Endothelial cell of umbilical vein (primary cell): ENCODE data around the gene CYB5D1. TPM values are rescaled to one million over a fixed set of nuclear protein-coding genes. Genes with fewer than 3 reads are reported as not detected.

Experiments
- BruUV-seq: library from RNA; stranded (reverse); fragments of 400-500 nt; replicated peaks from 2 replicates; lab custom pipeline; 2021; lab: Mats Ljungman, UMichigan
- CTCF ChIA-PET: fragments of 300-600, 350-600 bp; sonication (Branson Sonifier 250); formaldehyde crosslinking; loops from one replicate; lab custom pipeline; 2021; ENCODE audit warnings: antibody characterized with exemption, inconsistent platforms; lab: Charles Lee
- POLR2A ChIA-PET: fragments of 300-600, 350-600 bp; sonication (Branson Sonifier 250); formaldehyde crosslinking; loops from one replicate; lab custom pipeline; 2021; ENCODE audit warnings: antibody characterized with exemption, inconsistent platforms; lab: Charles Lee
- DNase-seq: peaks from one replicate; pipeline ENCODE4 v3.0.0-alpha.2; 2011; ENCODE audit warnings: low read depth, low spot score
- FAIRE-seq: peaks from 2 replicates; lab custom pipeline; 2011; peaks lifted over from hg19 to GRCh38; lab: Jason Lieb, UNC
- H2AFZ ChIP-seq: 2 replicates; pipeline ENCODE4 v1.6.0; 2012; ENCODE audit warnings: low read depth, low read length, control low read depth, inconsistent platforms
- H3K27ac ChIP-seq: 2 replicates; pipeline ENCODE4 v1.5.1; 2011; ENCODE audit warnings: low read depth, mild to moderate bottlenecking, control low read depth, low read length, moderate library complexity; ENCODE audit not compliant: insufficient read depth
- H3K27me3 ChIP-seq, 2 experiments: 2 replicates each; pipeline versions ENCODE4 v1.6.0 to v1.6.1; 2011; ENCODE audit warnings: low read length in 2 of 2, mixed read lengths in 1 of 2; ENCODE audit not compliant: control insufficient read depth in 2 of 2, insufficient read depth in 2 of 2
- H3K36me3 ChIP-seq, 2 experiments: 2 replicates in 1 of 2; 3 replicates in 1 of 2; pipeline ENCODE4 v1.5.1; 2011; ENCODE audit warnings: low read length in 2 of 2, mild to moderate bottlenecking in 1 of 2, moderate library complexity in 1 of 2; ENCODE audit not compliant: control insufficient read depth in 2 of 2, insufficient read depth in 2 of 2; ENCODE audit errors: extremely low read depth in 1 of 2
- H3K4me1 ChIP-seq: 3 replicates; pipeline ENCODE4 v1.5.1; 2011; ENCODE audit warnings: mild to moderate bottlenecking, low read length; ENCODE audit not compliant: control insufficient read depth, insufficient read depth; ENCODE audit errors: extremely low read depth
- H3K4me2 ChIP-seq: 2 replicates; pipeline ENCODE4 v1.6.1; 2011; ENCODE audit warnings: low read length, control low read depth, mixed read lengths; ENCODE audit not compliant: insufficient read depth
- H3K4me3 ChIP-seq, 3 experiments: fragments of 200-600 bp in 1 of 3; sonication (generic), shearing (Covaris generic) in 1 of 3; replicated peaks in 1 of 3; 2 replicates each; pipeline ENCODE4 v1.5.1; 2011 to 2016; ENCODE audit warnings: control low read depth in 3 of 3, low read length in 3 of 3, mild to moderate bottlenecking in 2 of 3, inconsistent platforms in 1 of 3, low read depth in 1 of 3, moderate library complexity in 1 of 3; ENCODE audit not compliant: insufficient read depth in 1 of 3
- H3K79me2 ChIP-seq: 2 replicates; pipeline ENCODE4 v1.6.0; 2012; ENCODE audit warnings: low read length, inconsistent platforms; ENCODE audit not compliant: control insufficient read depth, insufficient read depth
- H3K9ac ChIP-seq: replicated peaks from 2 replicates; pipeline ENCODE3; 2011; ENCODE audit warnings: low read length, control low read depth; ENCODE audit not compliant: insufficient read depth; ENCODE audit errors: extremely low read depth
- H3K9me1 ChIP-seq: replicated peaks from 3 replicates; pipeline ENCODE4 v1.6.0; 2011; ENCODE audit warnings: mild to moderate bottlenecking, low read length; ENCODE audit not compliant: control insufficient read depth, insufficient read depth; ENCODE audit errors: extremely low read depth
- H3K9me3 ChIP-seq: replicated peaks from 2 replicates; pipeline ENCODE4 v1.5.1; 2012; ENCODE audit warnings: low read length, inconsistent platforms; ENCODE audit not compliant: control insufficient read depth, insufficient read depth
- H4K20me1 ChIP-seq: replicated peaks from 2 replicates; pipeline ENCODE3; 2011; ENCODE audit warnings: mild to moderate bottlenecking, low read length; ENCODE audit not compliant: control insufficient read depth, insufficient read depth; ENCODE audit errors: extremely low read depth
- EZH2 ChIP-seq: IDR thresholded peaks from 2 replicates; pipeline ENCODE4 v1.6.1; 2012; ENCODE audit warnings: borderline replicate concordance, low read depth, mild to moderate bottlenecking, moderate library complexity, low read length, inconsistent platforms; ENCODE audit not compliant: severe bottlenecking
- FOS ChIP-seq: IDR thresholded peaks from 2 replicates; pipeline ENCODE4 v1.6.1; 2011; ENCODE audit warnings: mild to moderate bottlenecking, low read length, moderate library complexity, borderline replicate concordance; ENCODE audit not compliant: insufficient read depth
- MYC ChIP-seq: IDR thresholded peaks from one replicate; pipeline ENCODE4 v1.6.1; 2011; ENCODE audit warnings: mild to moderate bottlenecking, low read depth, low read length
- POLR2AphosphoS5 ChIP-seq: IDR thresholded peaks from 2 replicates; pipeline ENCODE4 v1.6.1; 2012; ENCODE audit warnings: low read depth, mild to moderate bottlenecking, control low read depth, low read length, moderate library complexity; ENCODE audit not compliant: insufficient read depth
- dilution Hi-C: fragments of 300-500 bp; cut with MboI; formaldehyde crosslinking; loops from one replicate; pipeline ENCODE4 v1.15.0; 2019; ENCODE audit warnings: low sequenced_read_pairs; ENCODE audit not compliant: extremely low pct_ligation_motif_present
- intact Hi-C: fragments of 100-400 bp; cut with micrococcal nuclease; formaldehyde crosslinking; loops from one replicate; pipeline ENCODE4 v1.10.0; 2022
- polyA plus RNA-seq, 4 experiments: library from polyadenylated mRNA; depleted of rRNA in 3 of 4; stranded (reverse) in 3 of 4; unstranded in 1 of 4; fragments of >200 nt; gene quantifications; 2 replicates each; pipeline versions ENCODE4 v1.2.1 to v1.2.3, GENCODE V29; 2011 to 2012; ENCODE audit warnings: missing spikeins in 1 of 4
- total RNA-seq: library from RNA; stranded (reverse); gene quantifications from 2 replicates; pipeline ENCODE4 v1.2.3, GENCODE V29; 2021
- TF ChIP-seq, protein P1 (sequence below), 2 donors: IDR thresholded peaks; 1 replicate in 1 of 2; 2 replicates in 1 of 2; pipeline ENCODE4 v1.5.1; 2011; ENCODE audit warnings: low read length in 2 of 2, mild to moderate bottlenecking in 2 of 2, moderate library complexity in 2 of 2, control low read depth in 1 of 2, inconsistent platforms in 1 of 2, low read depth in 1 of 2; ENCODE audit not compliant: insufficient read depth in 1 of 2; ENCODE audit errors: extremely low read depth in 1 of 2

The CYB5D1 gene
- total and polyA plus RNA-seq, 2 donors (not counting 3 experiments of a cell fraction or from before 2014, with no cell fraction given) = 9.4 to 18.1 TPM

DNA sequence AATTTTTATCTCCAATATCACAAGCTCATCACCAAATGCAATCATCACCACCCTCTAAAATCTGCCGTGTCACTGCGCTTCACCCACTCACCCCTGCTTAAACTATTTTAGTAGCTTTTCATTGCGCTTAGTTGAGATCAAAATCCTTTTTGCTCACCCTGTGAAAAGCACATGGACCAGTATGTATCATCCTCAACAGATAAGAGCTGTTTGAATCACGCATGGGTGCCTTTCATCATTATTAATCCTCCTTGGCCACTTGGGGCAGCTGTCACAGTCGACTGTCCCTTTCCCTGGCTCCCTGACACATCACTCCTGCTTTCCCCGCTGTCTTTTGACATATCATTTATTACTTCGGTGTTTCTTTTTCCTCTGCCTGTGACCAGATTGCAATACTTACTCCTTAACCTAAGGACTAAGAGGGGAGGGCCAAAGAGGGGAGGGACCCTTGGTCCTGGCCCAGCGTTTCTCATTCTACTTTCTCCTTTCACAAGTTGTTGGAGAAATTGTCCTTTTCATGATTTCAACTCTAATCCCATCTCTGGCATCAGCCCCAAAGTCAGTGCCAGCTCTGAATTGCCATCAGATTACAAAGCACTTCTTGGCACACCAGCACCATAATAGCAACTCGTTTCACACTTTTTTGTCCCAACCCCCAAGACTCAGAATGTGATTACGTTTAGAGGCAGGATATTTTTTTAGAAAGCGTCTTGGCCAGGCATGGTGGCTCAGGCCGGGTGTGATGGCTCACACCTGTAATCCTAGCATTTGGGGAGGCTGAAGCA lies 32.4 kb upstream of the CYB5D1 start:
- H4K20me1 ChIP-seq = no peaks in the 10 kb centered on the region
- dilution Hi-C loops = no loop called here
- no peak overlapping the region for H3K4me3 ChIP-seq
- POLR2A ChIA-PET = interaction anchor here (0.6 kb wide), 1 partner anchor 389 kb away, joined by 3 read pairs; no protein-coding TSS in a partner anchor
- intact Hi-C loops = no loop called here
- H3K9me1 ChIP-seq = no peaks in the 10 kb centered on the region
- no peak overlapping the region for H3K4me2 ChIP-seq
- no peak overlapping the region for H3K27ac ChIP-seq
- H3K79me2 ChIP-seq = no peaks in the 10 kb centered on the region
- CTCF ChIA-PET = interaction anchor here (0.6 to 8.6 kb wide), 11 partner anchors 8 to 216 kb away, joined by 3 to 121 read pairs (median 4); partner anchors contain the start of gene KDM6B
- peak overlapping the region; percentile 18 for H2AFZ ChIP-seq
- peaks cover 0 to 6% of the 10 kb centered on the region in 2 experiments for H3K27me3 ChIP-seq
- H3K4me1 ChIP-seq = no peaks in the 10 kb centered on the region
- TF ChIP-seq, protein P1, sequence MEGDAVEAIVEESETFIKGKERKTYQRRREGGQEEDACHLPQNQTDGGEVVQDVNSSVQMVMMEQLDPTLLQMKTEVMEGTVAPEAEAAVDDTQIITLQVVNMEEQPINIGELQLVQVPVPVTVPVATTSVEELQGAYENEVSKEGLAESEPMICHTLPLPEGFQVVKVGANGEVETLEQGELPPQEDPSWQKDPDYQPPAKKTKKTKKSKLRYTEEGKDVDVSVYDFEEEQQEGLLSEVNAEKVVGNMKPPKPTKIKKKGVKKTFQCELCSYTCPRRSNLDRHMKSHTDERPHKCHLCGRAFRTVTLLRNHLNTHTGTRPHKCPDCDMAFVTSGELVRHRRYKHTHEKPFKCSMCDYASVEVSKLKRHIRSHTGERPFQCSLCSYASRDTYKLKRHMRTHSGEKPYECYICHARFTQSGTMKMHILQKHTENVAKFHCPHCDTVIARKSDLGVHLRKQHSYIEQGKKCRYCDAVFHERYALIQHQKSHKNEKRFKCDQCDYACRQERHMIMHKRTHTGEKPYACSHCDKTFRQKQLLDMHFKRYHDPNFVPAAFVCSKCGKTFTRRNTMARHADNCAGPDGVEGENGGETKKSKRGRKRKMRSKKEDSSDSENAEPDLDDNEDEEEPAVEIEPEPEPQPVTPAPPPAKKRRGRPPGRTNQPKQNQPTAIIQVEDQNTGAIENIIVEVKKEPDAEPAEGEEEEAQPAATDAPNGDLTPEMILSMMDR (IDR thresholded peaks at IDR 0.05; ENCODE audit: extremely low read depth in 1 of 2, insufficient read depth in 1 of 2, low read depth in 1 of 2, low read length in 2 of 2) = peak in 1 of 2 donors; percentile 4
- no peak for TF ChIP-seq EZH2
- no TSS peak for BruUV-seq
- DNase-seq (no peak), FAIRE-seq (no peak)
- no peaks in the 10 kb centered on the region for H3K9me3 ChIP-seq
- H3K9ac ChIP-seq = no peak overlapping the region
- H3K36me3 ChIP-seq = no peaks in the 10 kb centered on the region

DNA sequence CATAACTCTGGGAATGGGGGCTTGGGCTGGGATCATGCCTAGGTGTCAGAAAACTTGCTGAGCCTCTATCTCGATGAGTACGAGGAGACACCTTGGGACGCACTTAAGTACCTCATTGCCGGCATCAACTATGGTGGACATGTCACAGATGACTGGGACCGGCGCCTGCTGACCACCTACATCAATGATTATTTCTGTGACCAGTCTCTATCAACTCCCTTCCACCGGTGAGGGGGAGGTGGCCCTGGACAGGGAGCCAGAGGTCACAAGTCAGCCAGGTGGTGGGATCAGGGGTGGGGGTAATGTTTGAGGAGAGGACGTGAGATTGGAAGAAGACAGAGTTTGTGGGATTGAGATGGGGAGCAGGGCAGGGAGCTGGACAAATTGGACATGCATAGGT lies 27.2 kb upstream of the CYB5D1 start:
- Histone ChIP-seq H3K9me1 (no peaks in the 10 kb centered on the region), H3K36me3 (no peaks in the 10 kb centered on the region), H3K4me2 (no peak overlapping the region), H3K27ac (no peak overlapping the region), H3K9ac (no peak overlapping the region), H2AFZ (no peak overlapping the region), H3K79me2 (no peaks in the 10 kb centered on the region), H3K4me3 (no peak overlapping the region), H3K4me1 (peaks cover 6% of the 10 kb centered on the region), H4K20me1 (no peaks in the 10 kb centered on the region), H3K9me3 (no peaks in the 10 kb centered on the region), H3K27me3 (peaks cover 3 to 4% of the 10 kb centered on the region in 2 experiments)
- TF ChIP-seq MYC (no peak), POLR2AphosphoS5 (no peak), FOS (no peak)
- TF ChIP-seq, protein P1 (IDR thresholded peaks at IDR 0.05; ENCODE audit: extremely low read depth in 1 of 2, insufficient read depth in 1 of 2, low read depth in 1 of 2, low read length in 2 of 2) = no peak
- intact Hi-C loops (no loop called here), dilution Hi-C loops (no loop called here)
- no peak for DNase-seq
- POLR2A ChIA-PET = no interaction called here
- no TSS peak for BruUV-seq
- FAIRE-seq = no peak
- CTCF ChIA-PET = interaction anchor here (0.8 to 5.8 kb wide), 3 partner anchors 9 to 160 kb away, joined by 3 to 29 read pairs (median 3); no protein-coding TSS in a partner anchor
